GM12878 (cell line): Measurements from ENCODE around the gene PRPS2. TPM values are rescaled to one million over a fixed set of nuclear protein-coding genes. Genes with fewer than 3 reads are reported as not detected.

ENCODE experiments used
- ATAC-seq: fragments of 200-7000 bp; cut with Tn5 transposase; 3 replicates; pipeline ENCODE4 v1.9.1; 2020; ENCODE audit warnings: mild to moderate bottlenecking, moderate library complexity
- Bru-seq: library from RNA; stranded (reverse); fragments of 400-500 nt; gene quantifications from one replicate; lab custom pipeline; 2021; lab: Mats Ljungman, UMichigan
- BruChase-seq, 2 experiments: library from RNA; stranded (reverse); fragments of 400-500 nt; gene quantifications; one replicate each; lab custom pipeline; 2021; lab: Mats Ljungman, UMichigan
- BruUV-seq: library from RNA; stranded (reverse); fragments of 400-500 nt; replicated peaks from 2 replicates; lab custom pipeline; 2021; lab: Mats Ljungman, UMichigan
- CTCF ChIA-PET: fragments of 300-600 bp; sonication (Branson Sonifier 250); formaldehyde crosslinking; extraction: SDS; loops from one replicate; lab custom pipeline; 2021; ENCODE audit warnings: inconsistent platforms; lab: Yijun Ruan, JAX
- POLR2A ChIA-PET: fragments of 350-600 bp; formaldehyde crosslinking; extraction: SDS; loops from one replicate; lab custom pipeline; 2021; ENCODE audit warnings: inconsistent platforms; lab: Charles Lee
- RAD21 ChIA-PET: fragments of 300-600 bp; sonication (Branson Sonifier 250); formaldehyde crosslinking; loops from one replicate; lab custom pipeline; 2023; ENCODE audit warnings: antibody characterized with exemption; ENCODE audit not compliant: unreplicated experiment; lab: Charles Lee
- SMC1A ChIA-PET: fragments of 300-600 bp; sonication (Branson Sonifier 250); formaldehyde crosslinking; loops from one replicate; lab custom pipeline; 2023; ENCODE audit not compliant: unreplicated experiment, uncharacterized antibody; lab: Charles Lee
- DNase-seq: peaks from one replicate; pipeline ENCODE4 v3.0.0-alpha.2; 2011; ENCODE audit warnings: low read depth, low spot score
- FAIRE-seq: peaks from 3 replicates; lab custom pipeline; 2011; peaks lifted over from hg19 to GRCh38; lab: Jason Lieb, UNC
- H2AFZ ChIP-seq: 2 replicates; pipeline ENCODE4 v1.6.0; 2011; ENCODE audit warnings: low read depth, low read length, control low read depth; ENCODE audit not compliant: control insufficient read depth
- H3K27ac ChIP-seq: 2 replicates; pipeline ENCODE4 v1.5.1; 2011; ENCODE audit warnings: control low read depth; ENCODE audit not compliant: control insufficient read depth, insufficient read depth
- H3K27me3 ChIP-seq, 2 experiments: replicated peaks in 1 of 2; 2 replicates each; pipeline versions ENCODE4 v1.6.0 to v1.6.1; 2011; ENCODE audit warnings: low read length in 1 of 2; ENCODE audit not compliant: control insufficient read depth in 2 of 2, insufficient read depth in 2 of 2
- H3K36me3 ChIP-seq, 2 experiments: 2 replicates each; pipeline ENCODE4 v1.5.1; 2011; ENCODE audit warnings: low read length in 1 of 2; ENCODE audit not compliant: control insufficient read depth in 2 of 2, insufficient read depth in 2 of 2
- H3K4me1 ChIP-seq: 2 replicates; pipeline ENCODE4 v1.6.1; 2011; ENCODE audit warnings: mild to moderate bottlenecking, low read length, moderate library complexity, mixed read lengths; ENCODE audit not compliant: control insufficient read depth, insufficient read depth
- H3K4me2 ChIP-seq: 2 replicates; pipeline ENCODE4 v1.6.0; 2011; ENCODE audit warnings: control low read depth; ENCODE audit not compliant: control insufficient read depth, insufficient read depth
- H3K4me3 ChIP-seq: fragments of 200-600 bp; sonication (generic); 2 replicates; pipeline ENCODE4 v1.5.1; 2016
- H3K79me2 ChIP-seq: 2 replicates; pipeline ENCODE4 v1.6.0; 2011; ENCODE audit warnings: low read length; ENCODE audit not compliant: control insufficient read depth, insufficient read depth
- H3K9ac ChIP-seq: 2 replicates; pipeline ENCODE4 v1.8.0; 2011; ENCODE audit warnings: low read length, control low read depth, mixed read lengths; ENCODE audit not compliant: control insufficient read depth, insufficient read depth
- H3K9me3 ChIP-seq: replicated peaks from 3 replicates; pipeline ENCODE4 v1.5.1; 2011; ENCODE audit warnings: mild to moderate bottlenecking, low read length; ENCODE audit not compliant: control insufficient read depth, insufficient read depth
- H4K20me1 ChIP-seq: 2 replicates; pipeline ENCODE4 v1.6.0; 2011; ENCODE audit not compliant: control insufficient read depth, insufficient read depth
- CBFB ChIP-seq: IDR thresholded peaks from 2 replicates; pipeline ENCODE4 v1.6.1; 2016; ENCODE audit warnings: antibody characterized with exemption, low read depth
- CREB1 ChIP-seq: IDR thresholded peaks from 2 replicates; pipeline ENCODE4 v1.6.1; 2012; ENCODE audit warnings: low read depth, mild to moderate bottlenecking, inconsistent platforms
- DPF2 ChIP-seq: fragments of 450-650 bp; IDR thresholded peaks from 2 replicates; pipeline ENCODE4 v1.6.1; 2017; ENCODE audit warnings: mild to moderate bottlenecking
- EED ChIP-seq: sonication (generic); IDR thresholded peaks from 2 replicates; pipeline ENCODE4 v1.6.1; 2016; ENCODE audit warnings: antibody characterized with exemption, low read depth
- EGR1 ChIP-seq, 2 experiments: IDR thresholded peaks; 1 replicate in 1 of 2; 2 replicates in 1 of 2; pipeline ENCODE4 v1.6.1; 2011 to 2012; ENCODE audit warnings: low read depth in 2 of 2, low read length in 2 of 2, borderline replicate concordance in 1 of 2, mild to moderate bottlenecking in 1 of 2, moderate library complexity in 1 of 2
- GATAD2B ChIP-seq: fragments of 450-650 bp; conservative IDR thresholded peaks from 2 replicates; pipeline ENCODE4 v1.6.1; 2017; ENCODE audit warnings: low read depth, mild to moderate bottlenecking, moderate library complexity
- HDGF ChIP-seq: fragments of 450-650 bp; IDR thresholded peaks from 2 replicates; pipeline ENCODE4 v1.6.1; 2016; ENCODE audit warnings: antibody characterized with exemption
- IKZF1 ChIP-seq: fragments of 450-650 bp; conservative IDR thresholded peaks from 2 replicates; pipeline ENCODE4 v1.6.1; 2017; ENCODE audit warnings: antibody characterized with exemption, mild to moderate bottlenecking
- IRF4 ChIP-seq: IDR thresholded peaks from 2 replicates; pipeline ENCODE4 v1.6.1; 2011; ENCODE audit warnings: low read depth, low read length
- RB1 ChIP-seq: fragments of 450-650 bp; formaldehyde crosslinking; IDR thresholded peaks from 2 replicates; pipeline ENCODE4 v1.6.1; 2017; ENCODE audit warnings: mild to moderate bottlenecking, borderline replicate concordance
- STAT1 ChIP-seq: fragments of 450-650 bp; conservative IDR thresholded peaks from 2 replicates; pipeline ENCODE4 v1.6.1; 2014; ENCODE audit warnings: antibody characterized with exemption, mild to moderate bottlenecking
- TBL1XR1 ChIP-seq: IDR thresholded peaks from 2 replicates; pipeline ENCODE4 v1.6.1; 2012; ENCODE audit warnings: low read depth, low read length, improper control_type of control experiment
- TCF3 ChIP-seq: IDR thresholded peaks from 2 replicates; pipeline ENCODE4 v1.6.1; 2012; ENCODE audit warnings: low read depth, mild to moderate bottlenecking, low read length, borderline replicate concordance; ENCODE audit not compliant: insufficient read depth
- TCF7 ChIP-seq: IDR thresholded peaks from 2 replicates; pipeline ENCODE4 v1.6.1; 2014; ENCODE audit warnings: antibody characterized with exemption, borderline replicate concordance
- ZBTB4 ChIP-seq: fragments of 450-650 bp; formaldehyde crosslinking; IDR thresholded peaks from 2 replicates; pipeline ENCODE4 v1.4.0; 2022; ENCODE audit warnings: mild to moderate bottlenecking, moderate library complexity
- WGBS: methylation state at CpG from one replicate; pipeline ENCODE4 v1.1.6; 2016; ENCODE audit warnings: low lambda C conversion rate; ENCODE audit not compliant: insufficient replicate concordance, insufficient coverage; ENCODE audit errors: missing lambda C conversion rate; 5-methylcytosine and 5-hydroxymethylcytosine counted together
- in situ Hi-C: fragments of 300-500 bp; cut with MboI; formaldehyde crosslinking; loops from 9 replicates; pipeline ENCODE4 v1.14.3; 2018; ENCODE audit warnings: mixed read lengths
- intact Hi-C: fragments of 100-400 bp; cut with micrococcal nuclease; formaldehyde crosslinking; loops from one replicate; pipeline ENCODE4 v1.14.2; 2022; ENCODE audit not compliant: unreplicated experiment
- long read RNA-seq, 2 experiments: library from polyadenylated mRNA; unstranded; transcript quantifications; one replicate each; pipeline ENCODE4 v2.0.0, GENCODE V29; 2019 to 2020
- polyA minus RNA-seq, 3 experiments: library from RNA; depleted of rRNA, polyadenylated mRNA; stranded (reverse); fragments of >200 nt; gene quantifications; 2 replicates each; pipeline ENCODE4 v1.2.3, GENCODE V29; 2011
- polyA plus RNA-seq, 11 experiments: library from polyadenylated mRNA; depleted of rRNA in 4 of 11; unstranded in 6 of 11; stranded (reverse) in 5 of 11; fragments of >200 nt; fragmentation: Nextera tagmentation in 4 of 11; fragmentation: Illumina TruSeq in 1 of 11; extraction: Ambion mirVana in 4 of 11; extraction: Trizol in 1 of 11; gene quantifications; 1 replicate in 1 of 11; 2 replicates in 10 of 11; pipeline versions ENCODE4 v1.2.1 to v1.2.3, GENCODE V29; 2011 to 2016; ENCODE audit warnings: inconsistent platforms in 2 of 11, missing spikeins in 2 of 11, low read depth in 1 of 11
- total RNA-seq, 4 experiments: library from RNA; depleted of rRNA in 3 of 4; stranded (reverse); fragments of >200 nt in 3 of 4; fragmentation: Illumina TruSeq in 1 of 4; extraction: Trizol in 1 of 4; gene quantifications; 2 replicates each; pipeline versions ENCODE4 v1.2.1 to v1.2.3, GENCODE V29; 2013 to 2021

Gene PRPS2
- 18.7 and 27.9 TPM in 2 replicates for total RNA-seq (2013; cell fraction: nucleolus; rRNA removed)
- total RNA-seq (2014; rRNA removed) (53.4 and 58.0 TPM in 2 replicates), total RNA-seq (2014; rRNA removed; fragmentation: Illumina TruSeq; extraction: Trizol) (60.0 and 60.4 TPM in 2 replicates), total RNA-seq (2021) (72.6 and 74.4 TPM in 2 replicates), polyA plus RNA-seq (2011; rRNA removed) (64.2 and 84.0 TPM in 2 replicates), polyA plus RNA-seq (2014; fragmentation: Illumina TruSeq; extraction: Trizol) (50.9 and 60.6 TPM in 2 replicates), polyA plus RNA-seq (2014; fragmentation: Nextera tagmentation; extraction: Ambion mirVana) (10 to 100 TPM; 44.1 to 56.3 TPM), polyA plus RNA-seq (2014; rRNA removed) (40.2 and 46.7 TPM in 2 replicates), polyA plus RNA-seq (2016; fragmentation: Nextera tagmentation; extraction: Ambion mirVana) (100 to 1,000 TPM in 1 of 2 experiments, 10 to 100 TPM in 1; 94.3 to 102 TPM), polyA minus RNA-seq (2011; rRNA and poly(A)+ RNA removed) (137 and 156 TPM in 2 replicates), Bru-seq, nascent RNA (percentile 73 among the genes with signal in this experiment), BruChase-seq, experiment 1, labeled RNA remaining after a 6-hour chase (percentile 81 among the genes with signal in this experiment), BruChase-seq, experiment 2, labeled RNA remaining after a 2-hour chase (percentile 72 among the genes with signal in this experiment)
- 28.8 TPM for polyA plus RNA-seq (2011; ENCODE audit: low read depth)
- polyA plus RNA-seq (2011; cell fraction: cytosol; rRNA removed) = 55.2 and 56.6 TPM in 2 replicates
- polyA plus RNA-seq (2011; cell fraction: nucleus; rRNA removed) = 35.6 and 51.5 TPM in 2 replicates
- polyA plus RNA-seq (2012) = 37.3 and 46.0 TPM in 2 replicates
- polyA minus RNA-seq (2011; cell fraction: cytosol; rRNA and poly(A)+ RNA removed) = 65.2 and 69.4 TPM in 2 replicates
- polyA minus RNA-seq (2011; cell fraction: nucleus; rRNA and poly(A)+ RNA removed) = 15.5 and 31.8 TPM in 2 replicates
- long read RNA-seq, experiment 1, transcript PRPS2-202 (7 exons, 2,511 nt) = major isoform, 77 of 114 reads
- long read RNA-seq, experiment 1, transcript PRPS2-203 (7 exons, 1,348 nt) = minor isoform, 7 of 114 reads
- long read RNA-seq, experiment 1, partial matches to known transcripts = 2 of 114 reads
- long read RNA-seq, experiment 1, other reads (novel, unspliced or antisense) = 28 of 114 reads
- long read RNA-seq, experiment 2, transcript PRPS2-202 (7 exons, 2,511 nt) = major isoform, 684 of 830 reads
- long read RNA-seq, experiment 2, transcript PRPS2-203 (7 exons, 1,348 nt) = minor isoform, 64 of 830 reads
- long read RNA-seq, experiment 2, partial matches to known transcripts = 72 of 830 reads
- long read RNA-seq, experiment 2, other reads (novel, unspliced or antisense) = 9 of 830 reads

- Histone ChIP-seq H3K9me3 (no peaks in the 10 kb centered on the region; the same call in 2 of the 3 replicates), H3K27ac (peak within 1 kb of the TSS; percentile 58), H3K4me1 (no peaks in the 10 kb centered on the region), H3K4me3 (peak within 1 kb of the TSS; percentile 75), H3K79me2 (peaks cover 25% of the 10 kb centered on the region), H3K36me3 (no peaks in the 10 kb centered on the region; a peak in 1 of 4 replicates), H3K4me2 (peak within 1 kb of the TSS; percentile 82), H4K20me1 (no peaks in the 10 kb centered on the region), H3K27me3 (no peaks in the 10 kb centered on the region), H2AFZ (peak within 1 kb of the TSS; percentile 82), H3K9ac (peak within 1 kb of the TSS; percentile 80)
- no TSS peak for BruUV-seq
- in situ Hi-C loops (no loop called here), intact Hi-C loops (loop anchor here (2.0 kb wide), 1 partner anchor 51 kb away; no protein-coding TSS in a partner anchor)
- ChIA-PET CTCF (interaction anchor here (0.6 to 2.0 kb wide), 7 partner anchors 10 to 1016 kb away, joined by 3 to 14 read pairs (median 3); no protein-coding TSS in a partner anchor), SMC1A (interaction anchor here (0.5 to 4.5 kb wide), 8 partner anchors 12 to 290 kb away, joined by 3 to 27 read pairs (median 3); no protein-coding TSS in a partner anchor), POLR2A (interaction anchor here (0.5 to 0.7 kb wide), 2 partner anchors 13 to 146 kb away, joined by 3 read pairs; no protein-coding TSS in a partner anchor), RAD21 (interaction anchor here (0.7 to 2.7 kb wide), 6 partner anchors 10 to 166 kb away, joined by 3 to 20 read pairs (median 4); no protein-coding TSS in a partner anchor)
- ATAC-seq (peak; percentile 88), FAIRE-seq (no peak), DNase-seq (no peak)
- WGBS = 38% methylated on average over 86 of the region's 113 CpGs
- peak; percentile 83 for TF ChIP-seq IKZF1
- no peak for TF ChIP-seq EED
- no peak for TF ChIP-seq STAT1
- no peak for TF ChIP-seq CBFB
- no peak for TF ChIP-seq TBL1XR1
- TF ChIP-seq DPF2 = peak; percentile 46; the same call in 1 of the 2 replicates
- TF ChIP-seq RB1 = peak; percentile 49; the same call in 1 of the 2 replicates
- peak; percentile 60; the same call in 1 of the 2 replicates for TF ChIP-seq GATAD2B
- TF ChIP-seq TCF7 = no peak
- TF ChIP-seq TCF3 = 0 out of 2 replicates have a peak, but pooled peaks have one; percentile 14
- no peak for TF ChIP-seq IRF4
- TF ChIP-seq CREB1 = no peak
- no peak for TF ChIP-seq ZBTB4 (CRISPR knock-in tag)
- TF ChIP-seq EGR1 (IDR thresholded peaks at IDR 0.05; ENCODE audit: borderline replicate concordance in 1 of 2, low read depth in 2 of 2, low read length in 2 of 2) = peak in 1 of 2 experiments; percentile 12; a peak in 1 of 3 replicates
- peak; percentile 75; the same call in 1 of the 2 replicates for TF ChIP-seq HDGF
These were observed at the start of gene PRPS2 for GRCh38 chrX:12791257-12792228. PRPS2 (plus strand) TSS chrX:12791412; CDS start chrX:12791498, 86 bp downstream.
